ENCODE results near the gene CHD9.

The CHD9 gene

GRCh38 chr16:53115773-53116172, 61.0 kb downstream of the CHD9 start:
- DNase-seq (ENCODE audit: low read depth, low spot score) = no peak
- no peak overlapping the region for H3K4me3 ChIP-seq (ENCODE audit: low read length)

GRCh38 chr16:53121043-53121620, 66.3 kb downstream of the CHD9 start:
- no peak for DNase-seq (ENCODE audit: low read depth, low spot score)
- H3K4me3 ChIP-seq (ENCODE audit: low read length) = no peak overlapping the region

GRCh38 chr16:53121661-53122060, 66.9 kb downstream of the CHD9 start:
- no peak overlapping the region for H3K4me3 ChIP-seq (ENCODE audit: low read length)
- no peak for DNase-seq (ENCODE audit: low read depth, low spot score)

GRCh38 chr16:53123747-53124146, 69.0 kb downstream of the CHD9 start:
- no peak for DNase-seq (ENCODE audit: low read depth, low spot score)
- H3K4me3 ChIP-seq (ENCODE audit: low read length) = no peak overlapping the region

GRCh38 chr16:53126390-53126789, 71.6 kb downstream of the CHD9 start:
- H3K4me3 ChIP-seq (ENCODE audit: low read length) = no peak overlapping the region
- DNase-seq (ENCODE audit: low read depth, low spot score) = no peak

GRCh38 chr16:53129281-53130158, 74.7 kb downstream of the CHD9 start:
- H3K4me3 ChIP-seq (ENCODE audit: low read length) = peak overlapping the region; percentile 46
- DNase-seq (ENCODE audit: low read depth, low spot score) = no peak

DNA sequence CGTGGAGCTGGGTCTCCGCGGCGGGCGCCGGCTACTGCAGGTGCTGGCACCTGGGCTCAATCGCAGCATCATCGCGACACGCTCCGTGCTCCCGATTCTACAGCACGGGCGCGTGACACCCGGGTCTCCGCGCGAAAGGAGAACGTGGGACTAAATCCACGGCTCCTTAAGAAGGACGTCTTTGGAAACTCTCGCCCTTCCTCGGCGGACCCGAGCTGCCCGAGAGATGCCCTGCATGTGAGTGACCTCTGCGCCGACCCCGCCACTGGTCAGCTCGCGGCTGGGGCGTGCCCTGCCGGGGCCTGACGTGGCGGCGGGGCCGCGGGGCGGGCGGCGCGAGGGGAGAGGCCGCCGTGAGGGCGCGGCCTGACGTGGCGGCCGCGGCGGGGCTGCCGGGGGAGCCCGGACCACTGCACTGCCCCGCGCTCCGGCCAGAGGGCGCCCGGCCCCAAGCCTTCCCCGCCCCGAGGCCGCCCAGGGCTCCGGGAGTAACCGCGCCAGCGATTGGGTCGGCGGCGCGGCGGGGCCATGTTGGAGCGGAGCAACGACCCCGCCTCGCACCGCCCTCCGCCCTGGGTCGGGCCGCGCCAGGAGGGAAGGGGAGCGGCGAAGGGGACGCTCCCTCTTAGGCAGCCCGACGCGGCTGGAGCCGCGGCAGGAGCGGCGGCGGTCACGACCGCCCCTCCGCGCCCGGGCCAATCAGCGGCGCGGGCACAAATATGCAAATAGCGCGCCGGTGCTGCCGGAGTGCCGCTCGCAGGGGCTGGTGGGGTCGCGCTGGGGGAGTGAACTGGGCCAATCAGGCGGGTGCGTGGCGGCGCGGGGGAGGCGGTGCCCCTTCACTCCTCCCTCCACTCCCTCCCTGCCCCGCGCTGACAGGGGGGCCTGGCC, 75.6 kb downstream of the CHD9 start:
- peak overlapping the region; percentile 46 for H3K4me3 ChIP-seq (ENCODE audit: low read length)
- peak; percentile 88 for DNase-seq (ENCODE audit: low read depth, low spot score)

- DNase-seq (ENCODE audit: low read depth, low spot score) = no peak
- H3K4me3 ChIP-seq (ENCODE audit: low read length) = peak overlapping the region; percentile 41
Observed at GRCh38 chr16:53131050-53131362, 76.2 kb downstream of the CHD9 start.

GRCh38 chr16:53131363-53132071, 76.7 kb downstream of the CHD9 start:
- peak overlapping the region; percentile 70 for H3K4me3 ChIP-seq (ENCODE audit: low read length)
- DNase-seq (ENCODE audit: low read depth, low spot score) = no peak

DNA sequence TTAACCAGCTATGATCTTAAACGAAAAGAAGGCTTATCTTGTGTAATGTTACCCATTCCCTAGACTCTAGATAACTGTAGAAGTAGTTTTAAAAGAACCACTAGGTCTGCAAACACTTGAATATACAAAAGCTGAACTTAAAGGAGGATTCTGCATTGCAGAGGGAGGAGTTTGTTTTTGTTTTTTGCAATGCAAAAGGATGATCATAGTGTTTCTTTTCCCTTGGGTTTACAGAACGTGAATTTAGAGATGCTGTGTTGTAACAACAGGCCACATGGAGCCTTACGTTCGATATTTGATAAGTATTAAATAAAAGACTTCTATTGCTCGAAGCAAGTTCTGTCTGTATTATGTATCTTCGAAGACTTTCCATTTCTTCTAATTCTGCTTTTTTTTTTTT, 77.6 kb downstream of the CHD9 start:
- H3K4me3 ChIP-seq (ENCODE audit: low read length) = no peak overlapping the region

GRCh38 chr16:53135329-53135728, 80.5 kb downstream of the CHD9 start:
- H3K4me3 ChIP-seq (ENCODE audit: low read length) = no peak overlapping the region
- DNase-seq (ENCODE audit: low read depth, low spot score) = no peak

More for the DNA sequence above, 77.6 kb downstream of the CHD9 start:
- DNase-seq (ENCODE audit: low read depth, low spot score) = no peak

GRCh38 chr16:53142823-53143568, 88.2 kb downstream of the CHD9 start:
- H3K4me3 ChIP-seq (ENCODE audit: low read length) = no peak overlapping the region
- no peak for DNase-seq (ENCODE audit: low read depth, low spot score)

DNA sequence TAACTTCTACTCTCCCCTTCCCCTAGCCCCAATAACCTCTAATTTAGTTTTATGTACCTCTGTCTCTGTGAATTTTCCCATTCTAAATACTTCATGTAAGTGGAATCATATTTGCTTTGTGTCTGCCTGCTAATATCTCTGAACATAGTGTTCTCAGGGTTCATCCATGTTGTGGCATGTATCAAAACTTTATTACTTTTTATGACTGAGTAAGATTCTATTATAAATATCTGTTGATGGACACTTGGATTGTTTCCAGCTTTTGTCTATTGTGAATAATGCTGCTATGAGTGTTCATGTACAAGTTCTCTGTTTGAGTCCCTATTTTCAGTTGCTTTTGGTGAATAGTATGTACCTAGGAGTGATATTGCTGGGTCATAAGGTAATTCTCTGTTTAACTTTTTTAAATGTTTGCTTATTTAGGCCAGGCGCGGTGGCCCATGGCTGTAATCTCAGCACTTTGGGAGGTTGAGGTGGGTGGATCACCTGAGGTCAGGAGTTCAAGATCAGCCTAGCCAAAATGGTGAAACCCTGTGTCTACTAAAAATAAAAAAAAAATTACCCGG, 92.8 kb downstream of the CHD9 start:
- DNase-seq (ENCODE audit: low read depth, low spot score) = no peak
- no peak overlapping the region for H3K4me3 ChIP-seq (ENCODE audit: low read length)

GRCh38 chr16:53150769-53151168, 96.0 kb downstream of the CHD9 start:
- no peak overlapping the region for H3K4me3 ChIP-seq (ENCODE audit: low read length)
- DNase-seq (ENCODE audit: low read depth, low spot score) = no peak

DNA sequence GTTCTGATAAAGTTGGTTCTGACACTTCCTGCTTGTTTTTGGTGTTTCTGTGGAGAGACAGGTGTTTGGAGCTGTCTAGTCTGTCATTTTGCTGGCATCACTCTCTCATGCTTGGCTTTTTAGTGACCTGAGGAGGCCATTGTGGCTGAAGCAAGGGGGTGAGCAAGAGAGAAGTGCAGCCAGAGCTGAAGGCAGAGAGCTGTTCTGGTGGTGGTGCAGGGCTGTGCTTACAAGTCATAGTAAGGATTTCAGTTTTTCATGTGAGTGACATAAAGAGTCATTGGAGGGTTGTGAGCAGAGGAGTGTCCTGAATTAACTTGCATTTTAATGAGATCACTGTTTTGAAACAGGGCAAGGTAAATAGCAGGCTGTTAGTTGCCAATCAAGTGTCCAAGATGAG, 97.5 kb downstream of the CHD9 start:
- no peak overlapping the region for H3K4me3 ChIP-seq (ENCODE audit: low read length)
- DNase-seq (ENCODE audit: low read depth, low spot score) = no peak

DNA sequence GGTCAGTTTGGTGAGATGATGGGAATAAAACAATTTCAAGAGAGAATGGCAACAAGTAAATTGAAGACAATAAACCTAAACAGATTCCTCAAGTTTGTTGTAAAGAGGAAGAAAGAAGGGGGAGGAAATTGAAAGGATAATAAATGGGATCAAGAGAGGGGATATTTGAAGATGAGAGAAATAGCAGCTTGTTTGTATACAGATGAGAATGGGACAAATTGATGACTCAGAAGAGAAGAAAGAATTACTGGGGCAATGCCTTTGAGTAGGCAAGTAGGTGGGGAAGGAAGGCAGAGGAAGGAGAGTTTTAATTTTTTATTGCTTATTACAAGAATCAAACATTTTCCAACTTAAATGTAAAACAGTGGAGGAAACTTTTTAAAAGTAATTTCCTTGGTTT, 98.3 kb downstream of the CHD9 start:
- no peak overlapping the region for H3K4me3 ChIP-seq (ENCODE audit: low read length)
- no peak for DNase-seq (ENCODE audit: low read depth, low spot score)

GRCh38 chr16:53154513-53154912, 99.7 kb downstream of the CHD9 start:
- no peak for DNase-seq (ENCODE audit: low read depth, low spot score)
- no peak overlapping the region for H3K4me3 ChIP-seq (ENCODE audit: low read length)

DNA sequence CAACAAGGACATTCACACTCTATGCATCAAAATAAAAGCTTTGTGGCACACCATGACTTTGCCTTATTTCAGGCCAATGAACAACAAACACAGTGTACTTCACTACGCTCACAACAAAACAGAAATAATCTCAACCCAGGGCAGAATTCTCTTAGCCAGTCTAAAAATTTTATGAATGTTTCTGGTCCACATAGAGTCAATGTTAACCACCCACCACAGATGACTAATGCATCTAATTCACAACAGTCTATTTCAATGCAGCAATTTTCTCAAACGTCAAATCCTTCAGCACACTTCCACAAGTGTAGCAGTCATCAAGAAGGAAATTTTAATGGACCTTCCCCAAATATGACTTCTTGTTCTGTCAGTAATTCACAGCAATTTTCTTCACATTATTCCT, 101.7 kb downstream of the CHD9 start:
- no peak for DNase-seq (ENCODE audit: low read depth, low spot score)
- no peak overlapping the region for H3K4me3 ChIP-seq (ENCODE audit: low read length)
